Left ventricle myocardium inferior (tissue), 1 donor: ENCODE measurements around the gene USP20. TPM values are rescaled to one million over a fixed set of nuclear protein-coding genes. Genes with fewer than 3 reads are reported as not detected.

Experiments used
- DNase-seq: peaks from one replicate; pipeline ENCODE4 v3.0.0-alpha.2; 2020
- H3K27ac ChIP-seq: fragments of 200-600 bp; replicated peaks from 2 replicates; pipeline ENCODE4 v1.8.0; 2021
- H3K27me3 ChIP-seq: fragments of 200-600 bp; 2 replicates; pipeline ENCODE4 v1.8.0; 2021; ENCODE audit warnings: low read depth
- H3K36me3 ChIP-seq: fragments of 200-600 bp; 2 replicates; pipeline ENCODE4 v1.8.0; 2021
- H3K4me1 ChIP-seq: fragments of 200-600 bp; 2 replicates; pipeline ENCODE4 v1.8.0; 2021
- H3K4me3 ChIP-seq: fragments of 200-600 bp; 2 replicates; pipeline ENCODE4 v1.8.0; 2021; ENCODE audit warnings: mild to moderate bottlenecking, moderate library complexity
- H3K9me3 ChIP-seq: fragments of 200-600 bp; replicated peaks from 2 replicates; pipeline ENCODE4 v1.8.0; 2021
- intact Hi-C: fragments of 100-400 bp; cut with micrococcal nuclease; formaldehyde crosslinking; loops from one replicate; pipeline ENCODE4 v1.11.0; 2022
- total RNA-seq: library from RNA; stranded (reverse); fragmentation: NEBNext Ultra II Directional; extraction: Animal tissue kit (Norgen Biotek cat#: 25700); gene quantifications from one replicate; pipeline ENCODE4 v1.2.1, GENCODE V29; 2021
- TF ChIP-seq, protein P1 (sequence below): fragments of 200-600 bp; IDR thresholded peaks from 2 replicates; pipeline ENCODE4 v1.8.0; 2021; ENCODE audit warnings: antibody characterized with exemption, mild to moderate bottlenecking, borderline replicate concordance
- donor health status: DM: no; HTN: yes; CAD: no; lungs with severe emphysema.

Gene USP20
- total RNA-seq, 1 donor from 2014 or later = 13.2 TPM

DNA sequence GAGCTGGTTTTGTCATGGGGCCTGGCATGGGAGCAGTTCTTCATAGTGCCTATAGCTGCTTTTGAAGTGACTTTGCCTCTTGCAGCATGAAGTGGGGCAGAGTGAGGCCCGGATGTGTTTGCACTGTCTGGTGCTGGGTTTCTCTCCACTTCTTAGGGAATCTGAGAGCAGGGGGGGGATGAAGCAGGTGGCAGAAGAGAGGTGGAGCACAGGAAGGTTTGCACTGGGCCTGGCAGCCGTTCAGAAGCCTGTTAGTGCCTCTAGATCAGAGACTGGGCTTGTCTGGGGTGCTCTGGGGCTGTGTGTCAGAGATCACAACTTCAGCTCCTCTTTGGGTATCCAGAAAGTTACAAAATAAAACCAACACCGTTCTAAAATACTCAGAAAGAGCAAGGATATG, 18.4 kb downstream of the USP20 start:
- TF ChIP-seq, protein P1, sequence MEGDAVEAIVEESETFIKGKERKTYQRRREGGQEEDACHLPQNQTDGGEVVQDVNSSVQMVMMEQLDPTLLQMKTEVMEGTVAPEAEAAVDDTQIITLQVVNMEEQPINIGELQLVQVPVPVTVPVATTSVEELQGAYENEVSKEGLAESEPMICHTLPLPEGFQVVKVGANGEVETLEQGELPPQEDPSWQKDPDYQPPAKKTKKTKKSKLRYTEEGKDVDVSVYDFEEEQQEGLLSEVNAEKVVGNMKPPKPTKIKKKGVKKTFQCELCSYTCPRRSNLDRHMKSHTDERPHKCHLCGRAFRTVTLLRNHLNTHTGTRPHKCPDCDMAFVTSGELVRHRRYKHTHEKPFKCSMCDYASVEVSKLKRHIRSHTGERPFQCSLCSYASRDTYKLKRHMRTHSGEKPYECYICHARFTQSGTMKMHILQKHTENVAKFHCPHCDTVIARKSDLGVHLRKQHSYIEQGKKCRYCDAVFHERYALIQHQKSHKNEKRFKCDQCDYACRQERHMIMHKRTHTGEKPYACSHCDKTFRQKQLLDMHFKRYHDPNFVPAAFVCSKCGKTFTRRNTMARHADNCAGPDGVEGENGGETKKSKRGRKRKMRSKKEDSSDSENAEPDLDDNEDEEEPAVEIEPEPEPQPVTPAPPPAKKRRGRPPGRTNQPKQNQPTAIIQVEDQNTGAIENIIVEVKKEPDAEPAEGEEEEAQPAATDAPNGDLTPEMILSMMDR = no peak
- H3K4me1 ChIP-seq = no peaks in the 10 kb centered on the region
- no peak overlapping the region for H3K27ac ChIP-seq
- H3K4me3 ChIP-seq = no peak overlapping the region
- peaks cover 84% of the 10 kb centered on the region for H3K36me3 ChIP-seq
- H3K9me3 ChIP-seq = no peaks in the 10 kb centered on the region
- intact Hi-C loops = no loop called here
- DNase-seq = no peak
- no peaks in the 10 kb centered on the region for H3K27me3 ChIP-seq

DNA sequence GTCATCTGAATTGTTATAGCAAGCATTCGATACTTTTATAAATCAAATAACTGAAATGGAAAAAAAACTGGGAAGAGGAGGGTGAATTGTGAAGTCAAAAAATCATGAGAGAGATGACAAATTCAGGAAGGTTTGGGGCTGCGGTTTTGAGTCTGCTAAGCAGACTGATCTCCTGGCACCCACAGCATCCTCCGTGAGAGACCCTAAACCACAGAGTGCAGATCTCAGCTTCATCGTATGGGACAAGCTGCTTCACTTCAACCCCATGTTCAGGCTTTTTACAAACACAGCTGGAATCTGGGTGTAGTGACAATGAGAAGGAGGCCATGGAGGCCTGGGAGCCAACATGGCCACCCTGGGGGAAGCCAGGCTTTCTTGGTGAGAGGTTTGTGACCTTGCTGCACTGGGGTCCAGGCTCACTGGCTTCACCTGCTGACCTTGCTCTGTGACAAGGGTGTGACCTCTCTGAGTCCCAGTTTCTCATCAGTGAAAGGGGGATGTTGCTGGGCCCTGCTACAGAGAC, 19.4 kb downstream of the USP20 start:
- no peaks in the 10 kb centered on the region for H3K4me1 ChIP-seq
- no peaks in the 10 kb centered on the region for H3K9me3 ChIP-seq
- TF ChIP-seq, protein P1 = no peak
- H3K27me3 ChIP-seq = no peaks in the 10 kb centered on the region
- intact Hi-C loops = no loop called here
- H3K27ac ChIP-seq = no peak overlapping the region
- H3K4me3 ChIP-seq = no peak overlapping the region
- H3K36me3 ChIP-seq = peaks cover 88% of the 10 kb centered on the region
- DNase-seq = no peak

DNA sequence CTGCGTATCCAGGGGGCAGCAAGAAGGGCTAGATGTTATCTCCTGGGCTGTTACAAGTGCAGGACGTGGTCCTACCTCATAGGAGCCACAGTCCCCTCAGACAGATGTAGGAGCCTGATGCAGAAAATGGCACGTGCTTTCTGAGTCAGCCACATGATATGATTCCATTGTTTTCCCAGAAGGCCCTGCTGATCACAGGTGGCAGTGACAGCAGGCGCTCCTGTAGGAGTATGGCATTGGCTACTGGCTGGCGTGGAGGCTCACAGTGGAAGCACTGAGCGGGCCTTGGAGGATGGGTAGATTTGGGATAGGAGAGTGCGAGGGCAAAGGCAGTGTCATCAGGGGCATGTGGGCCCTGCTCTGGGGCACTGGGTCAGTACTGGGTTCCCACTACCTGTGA, 21.9 kb downstream of the USP20 start:
- TF ChIP-seq, protein P1 = no peak
- Histone ChIP-seq H3K4me1 (no peaks in the 10 kb centered on the region), H3K36me3 (peaks cover 88% of the 10 kb centered on the region), H3K9me3 (no peaks in the 10 kb centered on the region), H3K27me3 (no peaks in the 10 kb centered on the region), H3K27ac (no peak overlapping the region), H3K4me3 (no peak overlapping the region)
- intact Hi-C loops = no loop called here
- no peak for DNase-seq

DNA sequence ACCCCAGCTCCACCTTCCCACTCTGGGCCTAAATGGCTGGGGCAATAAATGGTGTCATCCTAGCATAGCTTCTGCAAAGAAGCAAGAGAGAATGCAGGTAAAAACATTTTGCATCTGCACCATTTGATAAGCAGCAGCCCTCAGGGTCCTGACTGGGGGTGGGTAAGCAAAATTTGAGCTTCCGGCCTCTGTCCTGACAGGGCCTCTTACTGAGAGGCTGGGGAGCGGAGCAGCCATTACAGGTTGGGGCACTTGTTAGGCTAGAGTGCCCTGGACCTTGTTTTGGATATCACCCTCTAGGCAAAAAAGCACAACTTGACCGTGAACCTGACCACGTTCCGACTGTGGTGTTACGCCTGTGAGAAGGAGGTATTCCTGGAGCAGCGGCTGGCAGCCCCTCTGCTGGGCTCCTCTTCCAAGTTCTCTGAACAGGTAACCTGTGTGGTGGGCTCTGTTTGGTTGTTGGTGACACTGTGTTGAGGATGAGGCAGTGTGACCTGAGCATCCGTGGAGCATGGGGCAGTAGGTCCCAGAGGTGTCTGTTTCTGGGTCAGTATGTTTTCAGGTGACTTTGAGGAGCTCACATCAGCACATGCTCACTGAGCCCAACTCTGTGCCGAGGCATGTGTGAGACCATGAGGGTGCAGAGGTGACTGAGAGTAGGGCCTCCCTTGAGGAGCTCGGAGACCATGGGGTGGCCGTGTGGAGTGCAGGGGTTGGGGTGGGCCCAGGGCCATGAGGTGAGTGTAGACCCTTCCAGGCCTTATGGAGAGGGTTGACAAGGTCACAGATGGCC, 23.1 kb downstream of the USP20 start:
- TF ChIP-seq, protein P1 = no peak
- Histone ChIP-seq H3K27ac (no peak overlapping the region), H3K36me3 (peaks cover 82% of the 10 kb centered on the region), H3K4me1 (no peaks in the 10 kb centered on the region), H3K27me3 (no peaks in the 10 kb centered on the region), H3K4me3 (no peak overlapping the region), H3K9me3 (no peaks in the 10 kb centered on the region)
- no peak for DNase-seq
- intact Hi-C loops = no loop called here

DNA sequence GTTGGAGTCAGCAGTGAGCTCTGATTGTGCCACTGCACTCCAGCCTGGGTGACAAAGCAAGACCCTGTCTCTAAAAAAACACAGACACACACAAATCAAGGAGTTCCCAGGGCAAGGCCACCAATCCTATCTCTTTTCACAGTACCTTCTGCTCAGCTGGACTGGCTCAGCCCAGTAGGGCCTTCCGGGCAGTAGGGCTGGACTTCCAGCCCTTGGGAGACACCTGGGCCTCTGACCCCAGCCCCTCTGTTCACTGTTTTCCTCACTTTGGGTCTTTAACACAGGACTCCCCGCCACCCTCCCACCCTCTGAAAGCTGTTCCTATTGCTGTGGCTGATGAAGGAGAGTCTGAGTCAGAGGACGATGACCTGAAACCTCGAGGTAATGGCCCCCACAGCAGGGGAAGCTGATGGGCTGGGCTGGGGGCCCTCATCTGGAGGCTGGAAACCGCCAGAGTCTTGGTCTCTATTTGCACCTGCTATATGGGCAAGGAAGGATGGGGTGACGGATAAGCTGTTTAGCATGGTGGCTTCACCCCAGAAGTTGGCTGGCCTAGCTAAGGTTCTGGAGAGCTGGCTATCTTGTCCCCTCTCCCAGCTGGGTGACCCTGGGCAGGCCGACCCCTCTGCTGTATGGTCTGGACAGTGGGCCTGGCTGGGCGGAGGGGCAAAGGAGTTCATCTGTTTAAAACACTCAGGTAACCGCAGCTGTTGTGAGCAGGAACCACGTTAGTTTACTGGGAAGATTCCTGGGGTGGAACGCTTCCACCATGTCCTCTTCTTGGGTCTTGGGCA, 25.6 kb downstream of the USP20 start:
- Histone ChIP-seq H3K36me3 (peaks cover 82% of the 10 kb centered on the region), H3K9me3 (no peaks in the 10 kb centered on the region), H3K4me3 (no peak overlapping the region), H3K4me1 (no peaks in the 10 kb centered on the region), H3K27me3 (no peaks in the 10 kb centered on the region), H3K27ac (no peak overlapping the region)
- intact Hi-C loops = no loop called here
- TF ChIP-seq, protein P1 = no peak
- no peak for DNase-seq
